WTC11 (cell line): Measurements from ENCODE around the gene NSL1.

Experiments
- JUN ChIP-seq: sonication (generic); formaldehyde crosslinking; IDR thresholded peaks from 2 replicates; pipeline ENCODE4 v1.8.0; 2023; ENCODE audit warnings: mild to moderate bottlenecking, missing genetic modification reagents
- NFYB ChIP-seq: sonication (generic); formaldehyde crosslinking; conservative IDR thresholded peaks from 2 replicates; pipeline ENCODE4 v1.8.0; 2022; ENCODE audit warnings: low read depth, missing genetic modification reagents
- TF ChIP-seq, protein P1 (sequence below): sonication (generic); formaldehyde crosslinking; IDR thresholded peaks from 2 replicates; pipeline ENCODE4 v1.8.0; 2022; ENCODE audit warnings: mild to moderate bottlenecking, missing genetic modification reagents
- TF ChIP-seq, protein P2 (sequence below): fragments of 200-600 bp; IDR thresholded peaks from 2 replicates; pipeline ENCODE4 v1.8.0; 2022; ENCODE audit warnings: antibody characterized with exemption

DNA sequence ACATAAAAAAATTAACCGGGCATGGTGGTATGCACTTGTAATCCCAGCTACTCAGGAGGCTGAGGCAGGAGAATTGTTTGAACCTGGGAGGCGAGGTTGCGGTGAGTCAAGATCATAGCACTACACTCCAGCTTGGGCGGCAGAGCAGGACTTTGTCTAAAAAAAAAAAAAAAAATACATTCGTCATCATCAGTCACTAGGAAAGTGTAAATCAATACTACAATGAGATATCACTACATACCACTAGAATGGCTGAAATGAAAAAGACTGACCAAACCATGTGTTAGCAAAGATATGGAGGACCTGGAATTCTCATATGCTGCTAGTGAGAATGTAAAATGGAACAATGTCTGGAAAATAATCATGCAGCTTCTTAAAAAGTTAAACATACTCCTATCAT lies 46.6 kb upstream of the NSL1 start:
- TF ChIP-seq, protein P1, sequence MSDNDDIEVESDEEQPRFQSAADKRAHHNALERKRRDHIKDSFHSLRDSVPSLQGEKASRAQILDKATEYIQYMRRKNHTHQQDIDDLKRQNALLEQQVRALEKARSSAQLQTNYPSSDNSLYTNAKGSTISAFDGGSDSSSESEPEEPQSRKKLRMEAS (CRISPR knock-in tag): no peak
- TF ChIP-seq, protein P2, sequence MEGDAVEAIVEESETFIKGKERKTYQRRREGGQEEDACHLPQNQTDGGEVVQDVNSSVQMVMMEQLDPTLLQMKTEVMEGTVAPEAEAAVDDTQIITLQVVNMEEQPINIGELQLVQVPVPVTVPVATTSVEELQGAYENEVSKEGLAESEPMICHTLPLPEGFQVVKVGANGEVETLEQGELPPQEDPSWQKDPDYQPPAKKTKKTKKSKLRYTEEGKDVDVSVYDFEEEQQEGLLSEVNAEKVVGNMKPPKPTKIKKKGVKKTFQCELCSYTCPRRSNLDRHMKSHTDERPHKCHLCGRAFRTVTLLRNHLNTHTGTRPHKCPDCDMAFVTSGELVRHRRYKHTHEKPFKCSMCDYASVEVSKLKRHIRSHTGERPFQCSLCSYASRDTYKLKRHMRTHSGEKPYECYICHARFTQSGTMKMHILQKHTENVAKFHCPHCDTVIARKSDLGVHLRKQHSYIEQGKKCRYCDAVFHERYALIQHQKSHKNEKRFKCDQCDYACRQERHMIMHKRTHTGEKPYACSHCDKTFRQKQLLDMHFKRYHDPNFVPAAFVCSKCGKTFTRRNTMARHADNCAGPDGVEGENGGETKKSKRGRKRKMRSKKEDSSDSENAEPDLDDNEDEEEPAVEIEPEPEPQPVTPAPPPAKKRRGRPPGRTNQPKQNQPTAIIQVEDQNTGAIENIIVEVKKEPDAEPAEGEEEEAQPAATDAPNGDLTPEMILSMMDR: no peak
- no peak for TF ChIP-seq NFYB (CRISPR knock-in tag)
- no peak for TF ChIP-seq JUN
